HL-60/S4 treated with retinoic acid at 250 ng/mL for 4 days and 3 days (cell line): ENCODE results near the gene KCNQ2.

Experiments used
- in situ Hi-C: fragments of 300-500 bp; cut with MboI; formaldehyde crosslinking; loops from 2 replicates; pipeline ENCODE4 v1.7.0; 2022; ENCODE audit warnings: low sequenced_read_pairs

The KCNQ2 gene

GRCh38 chr20:63456429-63457284 lies 15.8 kb downstream of the KCNQ2 start:
- in situ Hi-C loops: no loop called here

GRCh38 chr20:63455568-63455859 lies 16.9 kb downstream of the KCNQ2 start:
- in situ Hi-C loops: no loop called here

GRCh38 chr20:63454731-63455567 lies 17.5 kb downstream of the KCNQ2 start:
- in situ Hi-C loops: no loop called here

GRCh38 chr20:63452821-63453523 lies 19.5 kb downstream of the KCNQ2 start:
- in situ Hi-C loops: no loop called here

- in situ Hi-C loops: no loop called here
Measured at GRCh38 chr20:63452341-63452740, 20.1 kb downstream of the KCNQ2 start.

- in situ Hi-C loops: no loop called here
Measured at GRCh38 chr20:63451821-63452220, 20.6 kb downstream of the KCNQ2 start.

- in situ Hi-C loops: no loop called here
Measured at GRCh38 chr20:63449796-63450730, 22.4 kb downstream of the KCNQ2 start.

GRCh38 chr20:63449025-63449424 lies 23.4 kb downstream of the KCNQ2 start:
- in situ Hi-C loops: no loop called here

- in situ Hi-C loops: no loop called here
Measured at GRCh38 chr20:63448031-63448430, 24.4 kb downstream of the KCNQ2 start.

- in situ Hi-C loops: no loop called here
Measured at GRCh38 chr20:63447320-63447719, 25.1 kb downstream of the KCNQ2 start.

GRCh38 chr20:63446216-63447024 lies 26.0 kb downstream of the KCNQ2 start:
- in situ Hi-C loops: no loop called here

- in situ Hi-C loops: no loop called here
Measured at GRCh38 chr20:63445075-63445734, 27.2 kb downstream of the KCNQ2 start.

- in situ Hi-C loops: no loop called here
Measured at GRCh38 chr20:63444548-63444947, 27.9 kb downstream of the KCNQ2 start.

GRCh38 chr20:63443606-63444395 lies 28.7 kb downstream of the KCNQ2 start:
- in situ Hi-C loops: no loop called here

GRCh38 chr20:63442100-63442493 lies 30.4 kb downstream of the KCNQ2 start:
- in situ Hi-C loops: no loop called here

- in situ Hi-C loops: no loop called here
Measured at GRCh38 chr20:63441136-63442099, 31.0 kb downstream of the KCNQ2 start.

- in situ Hi-C loops: no loop called here
Measured at GRCh38 chr20:63440366-63440955, 32.0 kb downstream of the KCNQ2 start.
